NB4 (cell line): ENCODE measurements around the gene NCOA3.

Experiments
- DNase-seq: peaks from one replicate; pipeline ENCODE4 v3.0.0; 2010; ENCODE audit warnings: low read depth
- H3K4me3 ChIP-seq: one replicate; pipeline ENCODE4 v1.5.1; 2011; ENCODE audit warnings: mild to moderate bottlenecking, low read depth, low read length, moderate library complexity
- CTCF ChIP-seq: IDR thresholded peaks from one replicate; pipeline ENCODE4 v1.5.1; 2012; ENCODE audit warnings: low read depth, low read length
- MYC ChIP-seq: IDR thresholded peaks from 2 replicates; pipeline ENCODE4 v1.6.1; 2011; ENCODE audit warnings: low read depth, low read length
- POLR2A ChIP-seq: IDR thresholded peaks from 2 replicates; pipeline ENCODE4 v1.6.1; 2011; ENCODE audit warnings: mild to moderate bottlenecking; ENCODE audit not compliant: insufficient read length; ENCODE audit errors: extremely low read depth
- TF ChIP-seq, protein P1 (sequence below): IDR thresholded peaks from 2 replicates; pipeline ENCODE4 v1.6.1; 2011; ENCODE audit warnings: low read depth, low read length

Gene NCOA3

GRCh38 chr20:47660983-47661700 is 159.5 kb downstream of the NCOA3 start:
- TF ChIP-seq CTCF (no peak), MYC (no peak), POLR2A (no peak)
- TF ChIP-seq, protein P1, sequence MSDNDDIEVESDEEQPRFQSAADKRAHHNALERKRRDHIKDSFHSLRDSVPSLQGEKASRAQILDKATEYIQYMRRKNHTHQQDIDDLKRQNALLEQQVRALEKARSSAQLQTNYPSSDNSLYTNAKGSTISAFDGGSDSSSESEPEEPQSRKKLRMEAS: no peak
- no peak for DNase-seq
- no peak overlapping the region for H3K4me3 ChIP-seq

DNA sequence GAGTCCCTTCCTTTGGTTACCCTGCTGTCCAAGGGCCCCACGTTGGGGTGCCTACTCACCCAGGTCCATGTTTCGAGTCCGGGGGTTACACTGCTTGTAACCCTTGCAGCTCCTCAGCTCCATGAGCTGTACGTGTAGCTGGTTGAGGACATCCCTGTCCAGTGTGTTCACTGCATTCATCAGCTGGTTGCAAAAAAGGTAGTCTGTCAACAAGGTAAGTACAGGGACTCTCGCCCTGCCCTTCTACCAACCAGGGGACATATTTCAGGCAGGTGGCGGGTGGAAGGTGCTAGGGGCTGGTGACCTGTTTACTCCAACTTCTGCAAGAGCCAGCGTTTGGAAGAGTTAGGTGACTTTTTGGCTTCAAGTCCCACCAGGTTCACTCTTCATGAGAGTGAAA is 160.0 kb downstream of the NCOA3 start:
- H3K4me3 ChIP-seq: no peak overlapping the region
- no peak for DNase-seq
- TF ChIP-seq MYC (no peak), POLR2A (no peak), CTCF (no peak)
- TF ChIP-seq, protein P1: no peak

DNA sequence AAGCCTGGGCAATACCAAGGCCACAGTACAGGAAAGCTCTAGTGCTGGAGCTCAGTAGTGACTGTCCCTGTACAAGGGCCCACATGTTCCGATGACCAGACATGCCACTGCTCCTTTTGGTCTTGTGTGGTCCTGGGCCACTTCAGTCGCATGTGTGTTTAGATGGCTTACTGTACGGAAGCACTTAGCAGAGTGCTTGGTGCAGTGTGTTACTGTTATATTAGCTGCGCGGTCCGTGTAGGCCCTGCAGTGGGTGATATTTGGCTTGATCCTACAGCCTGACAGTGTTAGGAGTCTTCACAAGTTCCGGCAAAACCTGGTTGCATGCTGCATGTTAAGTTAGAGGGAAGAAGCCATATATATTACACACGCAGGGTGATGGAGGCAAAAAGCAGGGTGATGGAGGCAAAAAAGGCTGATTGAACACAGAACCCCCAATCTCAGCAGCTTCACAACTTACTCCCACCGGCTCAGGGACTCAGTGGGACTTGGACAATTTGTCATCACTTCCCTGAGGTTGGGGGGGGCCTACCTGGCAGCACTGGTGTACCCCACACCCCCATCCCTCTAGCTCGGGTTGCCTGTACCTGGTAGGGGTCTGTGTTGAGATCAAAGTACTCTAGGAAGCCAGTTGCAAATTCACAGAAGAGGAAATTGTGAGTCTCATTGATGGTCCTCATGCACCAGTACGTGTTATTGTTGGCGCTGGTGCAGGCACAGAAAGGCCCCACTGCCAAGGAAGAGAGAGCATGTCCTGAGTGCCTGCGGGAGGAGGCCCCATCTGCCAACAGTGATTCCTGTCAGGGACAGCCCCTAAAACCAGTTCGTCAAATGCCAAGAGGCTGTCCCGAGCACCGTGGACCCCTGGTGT is 161.0 kb downstream of the NCOA3 start:
- no peak overlapping the region for H3K4me3 ChIP-seq
- TF ChIP-seq POLR2A (no peak), MYC (no peak), CTCF (no peak)
- TF ChIP-seq, protein P1: no peak
- DNase-seq: no peak

GRCh38 chr20:47663354-47664067 is 161.8 kb downstream of the NCOA3 start:
- DNase-seq: peak; percentile 76
- no peak overlapping the region for H3K4me3 ChIP-seq
- TF ChIP-seq MYC (peak; percentile 32; the same call in 1 of the 2 replicates), CTCF (peak; percentile 96), POLR2A (no peak)
- TF ChIP-seq, protein P1: no peak; the same call in 1 of the 2 replicates

GRCh38 chr20:47664068-47664437 is 162.4 kb downstream of the NCOA3 start:
- no peak for DNase-seq
- H3K4me3 ChIP-seq: no peak overlapping the region
- TF ChIP-seq CTCF (no peak), MYC (no peak), POLR2A (no peak)
- TF ChIP-seq, protein P1: no peak
